Endothelial cell of umbilical vein (primary cell): ENCODE measurements around the gene C2. TPM values are rescaled to one million over a fixed set of nuclear protein-coding genes. Genes with fewer than 3 reads are reported as not detected.

ENCODE experiments used
- BruUV-seq: library from RNA; stranded (reverse); fragments of 400-500 nt; replicated peaks from 2 replicates; lab custom pipeline; 2021; lab: Mats Ljungman, UMichigan
- CTCF ChIA-PET: fragments of 300-600, 350-600 bp; sonication (Branson Sonifier 250); formaldehyde crosslinking; loops from one replicate; lab custom pipeline; 2021; ENCODE audit warnings: antibody characterized with exemption, inconsistent platforms; lab: Charles Lee
- POLR2A ChIA-PET: fragments of 300-600, 350-600 bp; sonication (Branson Sonifier 250); formaldehyde crosslinking; loops from one replicate; lab custom pipeline; 2021; ENCODE audit warnings: antibody characterized with exemption, inconsistent platforms; lab: Charles Lee
- DNase-seq: peaks from one replicate; pipeline ENCODE4 v3.0.0-alpha.2; 2011; ENCODE audit warnings: low read depth, low spot score
- FAIRE-seq: peaks from 2 replicates; lab custom pipeline; 2011; peaks lifted over from hg19 to GRCh38; lab: Jason Lieb, UNC
- H2AFZ ChIP-seq: 2 replicates; pipeline ENCODE4 v1.6.0; 2012; ENCODE audit warnings: low read depth, low read length, control low read depth, inconsistent platforms
- H3K27ac ChIP-seq: 2 replicates; pipeline ENCODE4 v1.5.1; 2011; ENCODE audit warnings: low read depth, mild to moderate bottlenecking, control low read depth, low read length, moderate library complexity; ENCODE audit not compliant: insufficient read depth
- H3K27me3 ChIP-seq, 2 experiments: 2 replicates each; pipeline versions ENCODE4 v1.6.0 to v1.6.1; 2011; ENCODE audit warnings: low read length in 2 of 2, mixed read lengths in 1 of 2; ENCODE audit not compliant: control insufficient read depth in 2 of 2, insufficient read depth in 2 of 2
- H3K36me3 ChIP-seq, 2 experiments: 2 replicates in 1 of 2; 3 replicates in 1 of 2; pipeline ENCODE4 v1.5.1; 2011; ENCODE audit warnings: low read length in 2 of 2, mild to moderate bottlenecking in 1 of 2, moderate library complexity in 1 of 2; ENCODE audit not compliant: control insufficient read depth in 2 of 2, insufficient read depth in 2 of 2; ENCODE audit errors: extremely low read depth in 1 of 2
- H3K4me1 ChIP-seq: 3 replicates; pipeline ENCODE4 v1.5.1; 2011; ENCODE audit warnings: mild to moderate bottlenecking, low read length; ENCODE audit not compliant: control insufficient read depth, insufficient read depth; ENCODE audit errors: extremely low read depth
- H3K4me2 ChIP-seq: 2 replicates; pipeline ENCODE4 v1.6.1; 2011; ENCODE audit warnings: low read length, control low read depth, mixed read lengths; ENCODE audit not compliant: insufficient read depth
- H3K4me3 ChIP-seq, 3 experiments: fragments of 200-600 bp in 1 of 3; sonication (generic), shearing (Covaris generic) in 1 of 3; replicated peaks in 1 of 3; 2 replicates each; pipeline ENCODE4 v1.5.1; 2011 to 2016; ENCODE audit warnings: control low read depth in 3 of 3, low read length in 3 of 3, mild to moderate bottlenecking in 2 of 3, inconsistent platforms in 1 of 3, low read depth in 1 of 3, moderate library complexity in 1 of 3; ENCODE audit not compliant: insufficient read depth in 1 of 3
- H3K79me2 ChIP-seq: 2 replicates; pipeline ENCODE4 v1.6.0; 2012; ENCODE audit warnings: low read length, inconsistent platforms; ENCODE audit not compliant: control insufficient read depth, insufficient read depth
- H3K9ac ChIP-seq: replicated peaks from 2 replicates; pipeline ENCODE3; 2011; ENCODE audit warnings: low read length, control low read depth; ENCODE audit not compliant: insufficient read depth; ENCODE audit errors: extremely low read depth
- H3K9me1 ChIP-seq: replicated peaks from 3 replicates; pipeline ENCODE4 v1.6.0; 2011; ENCODE audit warnings: mild to moderate bottlenecking, low read length; ENCODE audit not compliant: control insufficient read depth, insufficient read depth; ENCODE audit errors: extremely low read depth
- H3K9me3 ChIP-seq: replicated peaks from 2 replicates; pipeline ENCODE4 v1.5.1; 2012; ENCODE audit warnings: low read length, inconsistent platforms; ENCODE audit not compliant: control insufficient read depth, insufficient read depth
- H4K20me1 ChIP-seq: replicated peaks from 2 replicates; pipeline ENCODE3; 2011; ENCODE audit warnings: mild to moderate bottlenecking, low read length; ENCODE audit not compliant: control insufficient read depth, insufficient read depth; ENCODE audit errors: extremely low read depth
- CTCF ChIP-seq, 2 donors: IDR thresholded peaks; 1 replicate in 1 of 2; 2 replicates in 1 of 2; pipeline ENCODE4 v1.5.1; 2011; ENCODE audit warnings: low read length in 2 of 2, mild to moderate bottlenecking in 2 of 2, moderate library complexity in 2 of 2, control low read depth in 1 of 2, inconsistent platforms in 1 of 2, low read depth in 1 of 2; ENCODE audit not compliant: insufficient read depth in 1 of 2; ENCODE audit errors: extremely low read depth in 1 of 2
- EZH2 ChIP-seq: IDR thresholded peaks from 2 replicates; pipeline ENCODE4 v1.6.1; 2012; ENCODE audit warnings: borderline replicate concordance, low read depth, mild to moderate bottlenecking, moderate library complexity, low read length, inconsistent platforms; ENCODE audit not compliant: severe bottlenecking
- FOS ChIP-seq: IDR thresholded peaks from 2 replicates; pipeline ENCODE4 v1.6.1; 2011; ENCODE audit warnings: mild to moderate bottlenecking, low read length, moderate library complexity, borderline replicate concordance; ENCODE audit not compliant: insufficient read depth
- GATA2 ChIP-seq: IDR thresholded peaks from 2 replicates; pipeline ENCODE4 v1.7.0; 2011; ENCODE audit warnings: low read depth, mild to moderate bottlenecking, moderate library complexity, mixed read lengths, low read length; ENCODE audit not compliant: insufficient read length, insufficient read depth
- JUN ChIP-seq: IDR thresholded peaks from 2 replicates; pipeline ENCODE4 v1.6.1; 2011; ENCODE audit warnings: borderline replicate concordance, low read depth; ENCODE audit not compliant: insufficient read length, insufficient read depth
- MAX ChIP-seq: IDR thresholded peaks from 2 replicates; pipeline ENCODE4 v1.6.1; 2011; ENCODE audit not compliant: insufficient read depth, insufficient read length
- MYC ChIP-seq: IDR thresholded peaks from one replicate; pipeline ENCODE4 v1.6.1; 2011; ENCODE audit warnings: mild to moderate bottlenecking, low read depth, low read length
- POLR2A ChIP-seq: IDR thresholded peaks from 2 replicates; pipeline ENCODE4 v1.6.1; 2012; ENCODE audit warnings: low read depth, mild to moderate bottlenecking, control low read depth, low read length
- POLR2AphosphoS5 ChIP-seq: IDR thresholded peaks from 2 replicates; pipeline ENCODE4 v1.6.1; 2012; ENCODE audit warnings: low read depth, mild to moderate bottlenecking, control low read depth, low read length, moderate library complexity; ENCODE audit not compliant: insufficient read depth
- dilution Hi-C: fragments of 300-500 bp; cut with MboI; formaldehyde crosslinking; loops from one replicate; pipeline ENCODE4 v1.15.0; 2019; ENCODE audit warnings: low sequenced_read_pairs; ENCODE audit not compliant: extremely low pct_ligation_motif_present
- intact Hi-C: fragments of 100-400 bp; cut with micrococcal nuclease; formaldehyde crosslinking; loops from one replicate; pipeline ENCODE4 v1.10.0; 2022
- polyA plus RNA-seq, 4 experiments: library from polyadenylated mRNA; depleted of rRNA in 3 of 4; stranded (reverse) in 3 of 4; unstranded in 1 of 4; fragments of >200 nt; gene quantifications; 2 replicates each; pipeline versions ENCODE4 v1.2.1 to v1.2.3, GENCODE V29; 2011 to 2012; ENCODE audit warnings: missing spikeins in 1 of 4
- total RNA-seq: library from RNA; stranded (reverse); gene quantifications from 2 replicates; pipeline ENCODE4 v1.2.3, GENCODE V29; 2021

C2 gene
- total and polyA plus RNA-seq, 2 donors (not counting 3 experiments of a cell fraction or from before 2014, with no cell fraction given), result 0.60 TPM; not detected in 1

GRCh38 chr6:31965700-31966099, 38.2 kb downstream of the C2 start:
- TF ChIP-seq MAX (no peak), JUN (no peak), EZH2 (no peak), FOS (no peak), MYC (no peak), POLR2AphosphoS5 (no peak), CTCF (IDR thresholded peaks at IDR 0.05; ENCODE audit: extremely low read depth in 1 of 2, insufficient read depth in 1 of 2, low read depth in 1 of 2, low read length in 2 of 2) (no peak), GATA2 (no peak), POLR2A (no peak)
- CTCF ChIA-PET, result no interaction called here

More at GRCh38 chr6:31965700-31966099, 38.2 kb downstream of the C2 start:
- Histone ChIP-seq H4K20me1 (no peaks in the 10 kb centered on the region), H3K4me1 (peaks cover 1% of the 10 kb centered on the region), H3K4me2 (no peak overlapping the region), H3K36me3 (peaks cover 14 to 66% of the 10 kb centered on the region in 2 experiments), H3K27me3 (no peaks in the 10 kb centered on the region), H3K9me1 (no peaks in the 10 kb centered on the region), H2AFZ (no peak overlapping the region), H3K27ac (no peak overlapping the region), H3K9me3 (no peaks in the 10 kb centered on the region), H3K9ac (no peak overlapping the region), H3K79me2 (peaks cover 5% of the 10 kb centered on the region), H3K4me3 (no peak overlapping the region)
- intact Hi-C loops, result no loop called here
- no peak for DNase-seq
- POLR2A ChIA-PET, result no interaction called here
- no TSS peak for BruUV-seq
- no peak for FAIRE-seq
- dilution Hi-C loops, result no loop called here
